HT1080 (cell line): ENCODE measurements around the gene OR5K3. TPM values are rescaled to one million over a fixed set of nuclear protein-coding genes. Genes with fewer than 3 reads are reported as not detected.

ENCODE experiments used
- DNase-seq: peaks from one replicate; pipeline ENCODE4 v3.0.0-alpha.2; 2015; ENCODE audit warnings: low read depth
- total RNA-seq: library from RNA; depleted of rRNA; stranded (reverse); fragments of >200 nt; shearing (Covaris generic); gene quantifications from 2 replicates; pipeline ENCODE4 v1.2.3, GENCODE V29; 2014; rRNA removed

Gene OR5K3
- total RNA-seq, 1 experiment from 2014 or later, result not detected

GRCh38 chr3:98433764-98434163, 43.3 kb downstream of the OR5K3 start:
- DNase-seq, result no peak

- no peak for DNase-seq
Measured at GRCh38 chr3:98434412-98434811, 43.9 kb downstream of the OR5K3 start.

- DNase-seq, result no peak
Measured at GRCh38 chr3:98440283-98440682, 49.8 kb downstream of the OR5K3 start.

Other genes starting within 250 kb of the OR5K3 start
- not detected in 2 replicates for gene OR5H14, start 243.2 kb upstream of the OR5K3 start, total RNA-seq
- gene OR5H15, start 224.0 kb upstream of the OR5K3 start, total RNA-seq, result not detected in 2 replicates
- not detected in 2 replicates for gene OR5H6, start 126.4 kb upstream of the OR5K3 start, total RNA-seq
- not detected in 2 replicates for gene OR5H2, start 108.2 kb upstream of the OR5K3 start, total RNA-seq
- not detected in 2 replicates for gene OR5K4, start 36.8 kb upstream of the OR5K3 start, total RNA-seq
- not detected in 2 replicates for gene OR5K1, start 72.5 kb downstream of the OR5K3 start, total RNA-seq
- gene OR5K2, start 107.0 kb downstream of the OR5K3 start, total RNA-seq, result not detected in 2 replicates
- 43.4 and 74.0 TPM in 2 replicates for gene CLDND1, start 132.2 kb downstream of the OR5K3 start, total RNA-seq
- gene GPR15, start 141.3 kb downstream of the OR5K3 start, total RNA-seq, result not detected in 2 replicates
- gene CPOX, start 202.9 kb downstream of the OR5K3 start, total RNA-seq, result 35.4 and 50.0 TPM in 2 replicates